ENCODE results near the gene EPHB2. TPM values are rescaled to one million over a fixed set of nuclear protein-coding genes. Genes with fewer than 3 reads are reported as not detected.

The EPHB2 gene
- total RNA-seq, 2 experiments from 2014 or later, result 0.08 TPM; not detected in 1

DNA sequence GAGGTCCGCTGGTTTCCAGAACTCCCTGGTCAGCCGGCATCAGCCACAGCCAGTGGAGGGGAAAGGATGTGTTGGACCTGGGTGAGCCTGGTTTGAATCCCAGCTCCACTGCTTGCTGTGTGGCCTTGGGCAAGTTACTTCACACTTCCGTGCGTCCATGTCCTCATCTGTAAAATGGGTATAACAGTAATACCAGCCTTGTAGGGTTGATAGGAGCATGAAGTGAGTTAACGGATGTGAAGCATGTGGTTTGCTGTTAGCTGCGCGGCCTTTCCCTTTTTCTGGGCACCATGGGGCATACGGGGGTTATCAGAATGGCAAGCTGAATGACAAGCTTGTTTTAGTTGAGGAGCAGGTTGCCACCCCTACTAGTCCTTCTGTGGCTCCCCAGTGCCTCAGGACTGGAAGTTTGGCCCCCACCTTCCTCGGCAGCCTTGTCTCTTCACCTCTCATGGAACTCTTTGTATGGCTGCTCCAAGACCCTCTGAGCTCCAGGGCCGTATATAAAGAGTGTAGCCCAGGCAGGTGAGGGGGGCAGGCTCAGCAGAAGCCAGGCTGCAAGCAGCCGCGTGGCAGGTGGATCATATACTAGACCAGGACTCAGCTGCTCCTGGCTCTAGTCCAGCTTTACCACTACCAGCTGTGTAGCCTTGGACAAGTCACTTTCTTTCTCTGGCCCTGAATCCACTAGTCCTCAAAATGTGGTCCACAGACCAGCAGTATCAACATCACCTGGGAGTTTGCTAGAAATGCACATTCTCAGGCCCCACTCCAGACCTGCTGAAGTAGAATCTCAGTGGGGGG, 166.7 kb downstream of the EPHB2 start:
- Mint-ChIP-seq H3K27me3 (no peaks in the 10 kb centered on the region), H3K36me3 (ENCODE audit: low read depth) (no peaks in the 10 kb centered on the region), H3K4me1 (ENCODE audit: low read depth) (no peaks in the 10 kb centered on the region), H3K4me3 (no peak overlapping the region), H3K27ac (no peak overlapping the region), H3K9me3 (no peaks in the 10 kb centered on the region)
- CTCF ChIA-PET, result no interaction called here
- ATAC-seq (ENCODE audit: poor library complexity) (no peak), DNase-seq (no peak)
- H3K4me3 ChIP-seq (ENCODE audit: low read length), result no peak overlapping the region
- H3K27me3 ChIP-seq (ENCODE audit: control insufficient read depth in 1 of 2, insufficient read depth in 2 of 2, low read length in 2 of 2), result no peaks in the 10 kb centered on the region
- TF ChIP-seq, protein P1, sequence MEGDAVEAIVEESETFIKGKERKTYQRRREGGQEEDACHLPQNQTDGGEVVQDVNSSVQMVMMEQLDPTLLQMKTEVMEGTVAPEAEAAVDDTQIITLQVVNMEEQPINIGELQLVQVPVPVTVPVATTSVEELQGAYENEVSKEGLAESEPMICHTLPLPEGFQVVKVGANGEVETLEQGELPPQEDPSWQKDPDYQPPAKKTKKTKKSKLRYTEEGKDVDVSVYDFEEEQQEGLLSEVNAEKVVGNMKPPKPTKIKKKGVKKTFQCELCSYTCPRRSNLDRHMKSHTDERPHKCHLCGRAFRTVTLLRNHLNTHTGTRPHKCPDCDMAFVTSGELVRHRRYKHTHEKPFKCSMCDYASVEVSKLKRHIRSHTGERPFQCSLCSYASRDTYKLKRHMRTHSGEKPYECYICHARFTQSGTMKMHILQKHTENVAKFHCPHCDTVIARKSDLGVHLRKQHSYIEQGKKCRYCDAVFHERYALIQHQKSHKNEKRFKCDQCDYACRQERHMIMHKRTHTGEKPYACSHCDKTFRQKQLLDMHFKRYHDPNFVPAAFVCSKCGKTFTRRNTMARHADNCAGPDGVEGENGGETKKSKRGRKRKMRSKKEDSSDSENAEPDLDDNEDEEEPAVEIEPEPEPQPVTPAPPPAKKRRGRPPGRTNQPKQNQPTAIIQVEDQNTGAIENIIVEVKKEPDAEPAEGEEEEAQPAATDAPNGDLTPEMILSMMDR (IDR thresholded peaks at IDR 0.05), result no peak
- no peak overlapping the region for H3K27ac ChIP-seq (ENCODE audit: low read depth in 1 of 2, low read length in 2 of 2)
- POLR2A ChIA-PET, result interaction anchor here (0.5 kb wide), 1 partner anchor 48 kb away, joined by 3 read pairs; no protein-coding TSS in a partner anchor
- H3K9me3 ChIP-seq (ENCODE audit: control insufficient read depth in 1 of 2, insufficient read depth in 1 of 2, low read length in 2 of 2), result no peaks in the 10 kb centered on the region
- H3K4me1 ChIP-seq (ENCODE audit: insufficient read depth, low read length), result no peaks in the 10 kb centered on the region
- intact Hi-C loops (cut with DNase I, micrococcal nuclease), result no loop called here
- no peaks in the 10 kb centered on the region for H3K36me3 ChIP-seq (ENCODE audit: insufficient read depth, low read length)

- no peaks in the 10 kb centered on the region for H3K27me3 ChIP-seq (ENCODE audit: control insufficient read depth in 1 of 2, insufficient read depth in 2 of 2, low read length in 2 of 2)
- Mint-ChIP-seq H3K27me3 (no peaks in the 10 kb centered on the region), H3K4me3 (no peak overlapping the region), H3K9me3 (no peaks in the 10 kb centered on the region), H3K27ac (no peak overlapping the region), H3K4me1 (ENCODE audit: low read depth) (no peaks in the 10 kb centered on the region), H3K36me3 (ENCODE audit: low read depth) (no peaks in the 10 kb centered on the region)
- H3K27ac ChIP-seq (ENCODE audit: low read depth in 1 of 2, low read length in 2 of 2), result no peak overlapping the region
- CTCF ChIA-PET, result no interaction called here
- no peak for DNase-seq
- no peak for ATAC-seq (ENCODE audit: poor library complexity)
- POLR2A ChIA-PET, result no interaction called here
- intact Hi-C loops (cut with DNase I, micrococcal nuclease), result no loop called here
- no peaks in the 10 kb centered on the region for H3K9me3 ChIP-seq (ENCODE audit: control insufficient read depth in 1 of 2, insufficient read depth in 1 of 2, low read length in 2 of 2)
- TF ChIP-seq, protein P1 (IDR thresholded peaks at IDR 0.05), result no peak
- no peak overlapping the region for H3K4me3 ChIP-seq (ENCODE audit: low read length)
- H3K36me3 ChIP-seq (ENCODE audit: insufficient read depth, low read length), result no peaks in the 10 kb centered on the region
- no peaks in the 10 kb centered on the region for H3K4me1 ChIP-seq (ENCODE audit: insufficient read depth, low read length)
These were observed 167.3 kb downstream of the EPHB2 start for GRCh38 chr1:22877980-22878379.

- intact Hi-C loops (cut with DNase I, micrococcal nuclease), result no loop called here
- TF ChIP-seq, protein P1 (IDR thresholded peaks at IDR 0.05), result no peak
- Mint-ChIP-seq H3K4me1 (ENCODE audit: low read depth) (no peaks in the 10 kb centered on the region), H3K9me3 (no peaks in the 10 kb centered on the region), H3K27ac (no peak overlapping the region), H3K4me3 (no peak overlapping the region), H3K27me3 (no peaks in the 10 kb centered on the region), H3K36me3 (ENCODE audit: low read depth) (no peaks in the 10 kb centered on the region)
- ChIA-PET POLR2A (no interaction called here), CTCF (no interaction called here)
- Histone ChIP-seq H3K36me3 (ENCODE audit: insufficient read depth, low read length) (no peaks in the 10 kb centered on the region), H3K27me3 (ENCODE audit: control insufficient read depth in 1 of 2, insufficient read depth in 2 of 2, low read length in 2 of 2) (no peaks in the 10 kb centered on the region), H3K4me3 (ENCODE audit: low read length) (no peak overlapping the region), H3K9me3 (ENCODE audit: control insufficient read depth in 1 of 2, insufficient read depth in 1 of 2, low read length in 2 of 2) (no peaks in the 10 kb centered on the region), H3K27ac (ENCODE audit: low read depth in 1 of 2, low read length in 2 of 2) (no peak overlapping the region), H3K4me1 (ENCODE audit: insufficient read depth, low read length) (no peaks in the 10 kb centered on the region)
- ATAC-seq (ENCODE audit: poor library complexity) (no peak), DNase-seq (no peak)
These were observed 168.0 kb downstream of the EPHB2 start for GRCh38 chr1:22878626-22879025.
